Measurements from ENCODE around the gene KRTAP10-12.

Gene KRTAP10-12

DNA sequence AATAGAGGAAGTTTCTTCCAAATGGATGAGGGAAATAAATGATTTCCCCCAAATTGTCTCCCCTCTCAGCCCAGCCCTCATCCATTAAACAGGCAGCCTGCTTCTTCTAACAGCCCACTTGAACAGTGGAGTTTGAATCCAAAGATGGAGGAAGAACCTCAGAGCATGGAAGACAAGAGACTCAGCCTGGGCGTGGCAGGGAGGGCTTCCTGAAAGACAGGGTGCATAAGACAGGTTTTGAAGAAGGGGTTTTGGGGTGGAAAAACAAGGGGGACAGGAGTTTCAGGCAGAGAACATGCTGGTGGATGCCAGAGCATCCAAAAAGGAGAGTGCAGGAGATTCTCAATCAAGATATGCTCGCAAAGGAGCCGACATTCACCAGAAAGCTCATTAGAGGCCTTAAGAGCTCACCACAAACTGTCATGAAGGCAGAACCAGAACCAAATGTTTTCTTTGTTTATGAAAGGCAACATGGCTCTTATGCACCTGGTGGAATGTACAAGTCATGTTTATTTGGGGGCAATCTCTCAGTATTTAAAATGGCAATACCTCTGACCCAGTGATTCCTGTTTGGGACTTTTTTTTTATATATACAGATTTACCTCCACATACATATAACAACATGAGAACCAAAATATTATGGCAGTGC is 40.9 kb downstream of the KRTAP10-12 start:
- no peaks in the 10 kb centered on the region for H3K36me3 ChIP-seq (ENCODE audit: control insufficient read depth in 5 of 5, insufficient read depth in 5 of 5, low read length in 5 of 5)
- H3K4me1 ChIP-seq (ENCODE audit: control insufficient read depth in 5 of 5, insufficient read depth in 5 of 5, low read length in 5 of 5), result peaks cover 0 to 17% (median 10%) of the 10 kb centered on the region in 5 donors
- no peak overlapping the region for H3K27ac ChIP-seq (ENCODE audit: low read depth, low read length)
- no peaks in the 10 kb centered on the region for H3K27me3 ChIP-seq (ENCODE audit: control insufficient read depth in 5 of 5, insufficient read depth in 4 of 5, low read length in 5 of 5)
- H3K9me3 ChIP-seq (ENCODE audit: control insufficient read depth in 5 of 5, low read length in 5 of 5), result peaks cover 14 to 37% (median 28%) of the 10 kb centered on the region in 5 donors
- H3K9ac ChIP-seq (ENCODE audit: low read length in 5 of 5), result no peak overlapping the region
- peak overlapping the region in 2 of 5 donors; percentile 9 to 44 for H3K4me3 ChIP-seq (ENCODE audit: low read depth in 1 of 5, low read length in 5 of 5)

DNA sequence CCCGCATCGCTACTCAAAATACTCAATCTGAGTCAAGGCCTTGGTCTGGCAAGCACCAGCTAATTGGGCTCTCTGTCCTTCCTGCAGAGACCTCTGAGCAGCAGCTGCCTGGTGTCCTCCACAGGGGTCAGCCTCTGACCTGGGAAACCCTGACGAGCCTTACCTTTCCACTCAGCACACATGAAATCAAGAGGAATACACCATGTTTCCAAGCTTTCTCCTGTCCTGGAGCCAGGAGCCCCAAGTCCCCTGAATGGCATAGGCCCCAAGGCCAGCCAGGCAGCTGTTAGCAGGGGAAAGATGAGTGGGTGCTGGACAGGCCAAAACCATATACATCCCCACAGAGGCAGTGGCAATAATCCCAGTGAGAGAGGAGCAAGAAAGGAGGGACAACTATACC is 41.6 kb downstream of the KRTAP10-12 start:
- Histone ChIP-seq H3K4me3 (ENCODE audit: low read depth in 1 of 5, low read length in 5 of 5) (peak overlapping the region in 2 of 5 donors; percentile 26 to 44), H3K9me3 (ENCODE audit: control insufficient read depth in 5 of 5, low read length in 5 of 5) (peaks cover 14 to 37% (median 28%) of the 10 kb centered on the region in 5 donors), H3K9ac (ENCODE audit: low read length in 5 of 5) (no peak overlapping the region), H3K4me1 (ENCODE audit: control insufficient read depth in 5 of 5, insufficient read depth in 5 of 5, low read length in 5 of 5) (peaks cover 0 to 11% (median 8%) of the 10 kb centered on the region in 5 donors), H3K36me3 (ENCODE audit: control insufficient read depth in 5 of 5, insufficient read depth in 5 of 5, low read length in 5 of 5) (no peaks in the 10 kb centered on the region), H3K27ac (ENCODE audit: low read depth, low read length) (no peak overlapping the region), H3K27me3 (ENCODE audit: control insufficient read depth in 5 of 5, insufficient read depth in 4 of 5, low read length in 5 of 5) (no peaks in the 10 kb centered on the region)

DNA sequence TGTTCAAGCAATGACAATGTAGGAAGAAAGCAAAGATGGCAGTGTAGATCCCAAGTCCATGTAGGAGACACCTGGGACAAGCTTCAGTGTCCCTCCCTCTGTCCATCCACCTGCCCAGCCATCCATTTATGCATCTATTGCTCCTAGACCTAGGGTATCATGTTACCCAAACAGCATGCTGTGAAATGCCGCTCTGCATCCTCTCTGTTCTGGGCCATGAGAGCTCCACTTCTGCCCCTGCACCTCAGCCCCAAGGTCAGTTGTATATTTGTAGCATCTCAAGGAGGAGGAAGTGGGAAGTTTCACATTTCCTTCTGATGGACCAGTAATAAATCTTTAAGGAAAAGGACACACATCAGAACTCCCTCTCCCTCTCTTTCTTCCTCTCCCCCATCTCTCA is 42.3 kb downstream of the KRTAP10-12 start:
- H3K4me3 ChIP-seq (ENCODE audit: low read depth in 1 of 5, low read length in 5 of 5), result no peak overlapping the region
- no peaks in the 10 kb centered on the region for H3K36me3 ChIP-seq (ENCODE audit: control insufficient read depth in 5 of 5, insufficient read depth in 5 of 5, low read length in 5 of 5)
- peaks cover 14 to 37% (median 28%) of the 10 kb centered on the region in 5 donors for H3K9me3 ChIP-seq (ENCODE audit: control insufficient read depth in 5 of 5, low read length in 5 of 5)
- H3K9ac ChIP-seq (ENCODE audit: low read length in 5 of 5), result no peak overlapping the region
- H3K27me3 ChIP-seq (ENCODE audit: control insufficient read depth in 5 of 5, insufficient read depth in 4 of 5, low read length in 5 of 5), result no peaks in the 10 kb centered on the region
- H3K27ac ChIP-seq (ENCODE audit: low read depth, low read length), result no peak overlapping the region
- peaks cover 0 to 4% (median under 1%) of the 10 kb centered on the region in 5 donors for H3K4me1 ChIP-seq (ENCODE audit: control insufficient read depth in 5 of 5, insufficient read depth in 5 of 5, low read length in 5 of 5)

DNA sequence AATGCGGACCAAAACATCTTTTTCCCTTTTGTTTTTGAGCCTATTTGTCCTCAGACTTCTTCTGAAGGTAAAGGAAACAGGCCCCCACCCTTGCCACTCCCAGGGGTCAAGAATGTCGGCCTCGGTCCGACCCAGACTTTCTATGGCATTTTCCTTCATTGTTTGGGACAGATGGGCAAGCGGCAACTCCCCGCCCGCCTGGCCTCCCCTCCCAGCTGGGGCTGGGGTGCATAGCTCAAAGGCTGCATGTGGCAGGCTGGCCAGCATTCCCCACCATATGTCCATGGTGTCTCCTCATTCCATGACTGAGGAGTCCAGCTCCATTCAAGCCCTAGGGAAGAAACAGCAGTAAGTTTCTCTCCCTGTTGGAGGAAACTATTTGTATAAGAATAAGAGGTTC is 43.8 kb downstream of the KRTAP10-12 start:
- H3K9ac ChIP-seq (ENCODE audit: low read length in 5 of 5), result no peak overlapping the region
- no peaks in the 10 kb centered on the region for H3K27me3 ChIP-seq (ENCODE audit: control insufficient read depth in 5 of 5, insufficient read depth in 4 of 5, low read length in 5 of 5)
- H3K27ac ChIP-seq (ENCODE audit: low read depth, low read length), result no peak overlapping the region
- no peak overlapping the region for H3K4me3 ChIP-seq (ENCODE audit: low read depth in 1 of 5, low read length in 5 of 5)
- H3K36me3 ChIP-seq (ENCODE audit: control insufficient read depth in 5 of 5, insufficient read depth in 5 of 5, low read length in 5 of 5), result no peaks in the 10 kb centered on the region
- peaks cover 14 to 37% (median 28%) of the 10 kb centered on the region in 5 donors for H3K9me3 ChIP-seq (ENCODE audit: control insufficient read depth in 5 of 5, low read length in 5 of 5)
- peaks cover 0 to 4% (median 0%) of the 10 kb centered on the region in 5 donors for H3K4me1 ChIP-seq (ENCODE audit: control insufficient read depth in 5 of 5, insufficient read depth in 5 of 5, low read length in 5 of 5)

DNA sequence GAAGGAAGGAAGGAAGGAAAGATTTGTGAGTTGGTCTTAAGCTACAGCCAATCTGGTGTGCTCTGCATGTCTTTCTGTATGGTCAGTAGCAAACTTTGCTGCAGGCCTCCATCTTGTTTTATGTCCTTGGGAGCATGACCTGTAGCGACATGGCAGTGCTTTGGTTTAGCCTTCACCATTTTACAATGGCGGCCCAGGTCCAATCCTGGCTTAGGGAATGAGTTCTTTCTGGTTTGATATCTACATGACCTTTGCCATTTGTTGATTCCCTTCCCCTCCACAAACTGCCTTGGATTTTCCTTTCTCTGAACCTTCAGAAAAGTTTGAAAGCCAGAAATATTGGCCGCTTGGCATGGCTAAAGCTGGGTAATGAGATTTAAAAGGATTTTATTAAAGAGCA is 44.9 kb downstream of the KRTAP10-12 start:
- Histone ChIP-seq H3K4me1 (ENCODE audit: control insufficient read depth in 5 of 5, insufficient read depth in 5 of 5, low read length in 5 of 5) (peaks cover 0 to 4% (median 0%) of the 10 kb centered on the region in 5 donors), H3K27ac (ENCODE audit: low read depth, low read length) (no peak overlapping the region), H3K27me3 (ENCODE audit: control insufficient read depth in 5 of 5, insufficient read depth in 4 of 5, low read length in 5 of 5) (no peaks in the 10 kb centered on the region), H3K9me3 (ENCODE audit: control insufficient read depth in 5 of 5, low read length in 5 of 5) (peaks cover 14 to 30% (median 26%) of the 10 kb centered on the region in 5 donors), H3K9ac (ENCODE audit: low read length in 5 of 5) (no peak overlapping the region), H3K4me3 (ENCODE audit: low read depth in 1 of 5, low read length in 5 of 5) (no peak overlapping the region), H3K36me3 (ENCODE audit: control insufficient read depth in 5 of 5, insufficient read depth in 5 of 5, low read length in 5 of 5) (no peaks in the 10 kb centered on the region)

DNA sequence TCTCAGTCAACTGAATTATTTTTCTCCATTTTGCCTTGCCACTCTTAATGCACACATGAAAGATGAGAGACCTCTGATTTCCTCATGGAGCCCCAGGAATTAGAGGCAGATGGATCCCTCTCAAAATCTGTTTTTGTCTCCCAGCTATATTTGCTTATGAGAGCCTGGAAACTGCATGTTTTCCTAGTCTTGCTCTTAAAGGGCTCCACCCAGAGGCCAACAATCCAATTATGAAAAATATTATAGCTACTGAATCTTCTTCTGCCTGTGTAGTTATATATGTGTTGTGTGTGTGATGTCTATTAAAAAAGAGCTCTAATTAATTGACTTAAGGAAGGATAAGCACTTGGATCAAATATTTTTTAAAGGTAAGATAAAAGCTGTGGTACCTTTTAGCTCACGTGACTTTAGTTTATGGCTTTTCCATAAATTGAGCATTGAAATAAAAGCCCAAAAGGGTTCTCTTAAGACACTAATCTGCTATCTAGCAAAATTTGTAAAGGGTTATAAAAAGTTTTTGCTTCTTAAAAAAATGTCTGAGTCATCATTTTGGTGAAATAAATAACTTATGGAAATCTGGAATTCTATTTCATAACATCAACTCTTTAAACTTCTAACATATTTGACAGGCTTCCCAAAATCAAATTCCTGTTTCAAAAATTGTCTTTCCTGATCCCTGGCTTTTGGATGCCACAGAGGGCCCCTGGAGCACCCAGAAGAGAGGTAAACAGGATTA is 45.6 kb downstream of the KRTAP10-12 start:
- H3K4me3 ChIP-seq (ENCODE audit: low read depth in 1 of 5, low read length in 5 of 5), result no peak overlapping the region
- no peak overlapping the region for H3K27ac ChIP-seq (ENCODE audit: low read depth, low read length)
- peaks cover 0 to 4% (median 0%) of the 10 kb centered on the region in 5 donors for H3K4me1 ChIP-seq (ENCODE audit: control insufficient read depth in 5 of 5, insufficient read depth in 5 of 5, low read length in 5 of 5)
- H3K27me3 ChIP-seq (ENCODE audit: control insufficient read depth in 5 of 5, insufficient read depth in 4 of 5, low read length in 5 of 5), result no peaks in the 10 kb centered on the region
- H3K9ac ChIP-seq (ENCODE audit: low read length in 5 of 5), result no peak overlapping the region
- H3K9me3 ChIP-seq (ENCODE audit: control insufficient read depth in 5 of 5, low read length in 5 of 5), result peaks cover 9 to 24% (median 21%) of the 10 kb centered on the region in 5 donors
- H3K36me3 ChIP-seq (ENCODE audit: control insufficient read depth in 5 of 5, insufficient read depth in 5 of 5, low read length in 5 of 5), result no peaks in the 10 kb centered on the region

Measured in subcutaneous abdominal adipose tissue (tissue), 5 donors.